ENCODE data around the gene OLA1. TPM values are rescaled to one million over a fixed set of nuclear protein-coding genes. Genes with fewer than 3 reads are reported as not detected.
A peak's percentile ranks its signal among the peaks of the same experiment; 100 is the strongest.

Gene OLA1
- total and polyA plus RNA-seq, 2 of the 13 experiments (the other 11 are each of a cell fraction or from before 2014, with no cell fraction given): 153 to 241 TPM

GRCh38 chr2:174233771-174234275 is 14.5 kb downstream of the OLA1 start (continued):
- TF ChIP-seq, protein P1, sequence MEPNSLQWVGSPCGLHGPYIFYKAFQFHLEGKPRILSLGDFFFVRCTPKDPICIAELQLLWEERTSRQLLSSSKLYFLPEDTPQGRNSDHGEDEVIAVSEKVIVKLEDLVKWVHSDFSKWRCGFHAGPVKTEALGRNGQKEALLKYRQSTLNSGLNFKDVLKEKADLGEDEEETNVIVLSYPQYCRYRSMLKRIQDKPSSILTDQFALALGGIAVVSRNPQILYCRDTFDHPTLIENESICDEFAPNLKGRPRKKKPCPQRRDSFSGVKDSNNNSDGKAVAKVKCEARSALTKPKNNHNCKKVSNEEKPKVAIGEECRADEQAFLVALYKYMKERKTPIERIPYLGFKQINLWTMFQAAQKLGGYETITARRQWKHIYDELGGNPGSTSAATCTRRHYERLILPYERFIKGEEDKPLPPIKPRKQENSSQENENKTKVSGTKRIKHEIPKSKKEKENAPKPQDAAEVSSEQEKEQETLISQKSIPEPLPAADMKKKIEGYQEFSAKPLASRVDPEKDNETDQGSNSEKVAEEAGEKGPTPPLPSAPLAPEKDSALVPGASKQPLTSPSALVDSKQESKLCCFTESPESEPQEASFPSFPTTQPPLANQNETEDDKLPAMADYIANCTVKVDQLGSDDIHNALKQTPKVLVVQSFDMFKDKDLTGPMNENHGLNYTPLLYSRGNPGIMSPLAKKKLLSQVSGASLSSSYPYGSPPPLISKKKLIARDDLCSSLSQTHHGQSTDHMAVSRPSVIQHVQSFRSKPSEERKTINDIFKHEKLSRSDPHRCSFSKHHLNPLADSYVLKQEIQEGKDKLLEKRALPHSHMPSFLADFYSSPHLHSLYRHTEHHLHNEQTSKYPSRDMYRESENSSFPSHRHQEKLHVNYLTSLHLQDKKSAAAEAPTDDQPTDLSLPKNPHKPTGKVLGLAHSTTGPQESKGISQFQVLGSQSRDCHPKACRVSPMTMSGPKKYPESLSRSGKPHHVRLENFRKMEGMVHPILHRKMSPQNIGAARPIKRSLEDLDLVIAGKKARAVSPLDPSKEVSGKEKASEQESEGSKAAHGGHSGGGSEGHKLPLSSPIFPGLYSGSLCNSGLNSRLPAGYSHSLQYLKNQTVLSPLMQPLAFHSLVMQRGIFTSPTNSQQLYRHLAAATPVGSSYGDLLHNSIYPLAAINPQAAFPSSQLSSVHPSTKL (CRISPR knock-in tag; IDR thresholded peaks at IDR 0.05): peak; percentile 89
- peak in 1 of 2 experiments; percentile 77; a peak in 1 of 4 replicates for TF ChIP-seq EP300 (IDR thresholded peaks at IDR 0.05; ENCODE audit: low read depth in 2 of 2, low read length in 2 of 2)
- no peak for TF ChIP-seq EP300 (CRISPR knock-in tag; IDR thresholded peaks at IDR 0.05; ENCODE audit: borderline replicate concordance)
- TF ChIP-seq FOXK2 (IDR thresholded peaks at IDR 0.05): peak; percentile 30; the same call in 1 of the 2 replicates
- peak; percentile 30; the same call in 1 of the 2 replicates for TF ChIP-seq SOX13 (IDR thresholded peaks at IDR 0.05)
- peak in 1 of 2 experiments; percentile 95; a peak in 2 of 4 replicates for TF ChIP-seq SOX13 (CRISPR knock-in tag; conservative IDR thresholded peaks at IDR 0.05 in 1 of 2, IDR thresholded peaks at IDR 0.05 in 1 of 2)
- peak; percentile 34; the same call in 1 of the 2 replicates for TF ChIP-seq HNF1A (IDR thresholded peaks at IDR 0.05; ENCODE audit: low read depth)
- TF ChIP-seq HNF1A (CRISPR knock-in tag; IDR thresholded peaks at IDR 0.05; ENCODE audit: borderline replicate concordance): no peak
- TF ChIP-seq NRL (CRISPR knock-in tag; IDR thresholded peaks at IDR 0.05; ENCODE audit: borderline replicate concordance): no peak
- TF ChIP-seq SSRP1 (CRISPR knock-in tag; IDR thresholded peaks at IDR 0.05): no peak
- TF ChIP-seq HNF4G (IDR thresholded peaks at IDR 0.05; ENCODE audit: borderline replicate concordance, low read depth, low read length): peak; percentile 75; the same call in 1 of the 2 replicates
- no peak for TF ChIP-seq HNF4G (CRISPR knock-in tag; IDR thresholded peaks at IDR 0.05; ENCODE audit: borderline replicate concordance, low read depth)
- TF ChIP-seq FOXA3 (CRISPR knock-in tag; IDR thresholded peaks at IDR 0.05): peak; percentile 76
- TF ChIP-seq ZNF652 (CRISPR knock-in tag; IDR thresholded peaks at IDR 0.05; ENCODE audit: borderline replicate concordance, low read depth): peak; percentile 97
- TF ChIP-seq HDAC2 (CRISPR knock-in tag; IDR thresholded peaks at IDR 0.05): peak; percentile 59; the same call in 1 of the 2 replicates
- TF ChIP-seq MXI1 (IDR thresholded peaks at IDR 0.05; ENCODE audit: borderline replicate concordance, low read depth, low read length): no peak
- no peak for TF ChIP-seq CSRNP2 (CRISPR knock-in tag; conservative IDR thresholded peaks at IDR 0.05; ENCODE audit: low read depth)
- TF ChIP-seq PCBP1 (IDR thresholded peaks at IDR 0.05; ENCODE audit: borderline replicate concordance, low read depth, low read length): no peak
- TF ChIP-seq GLMP (CRISPR knock-in tag; IDR thresholded peaks at IDR 0.05; ENCODE audit: borderline replicate concordance): no peak
- TF ChIP-seq GATAD2A (CRISPR knock-in tag; IDR thresholded peaks at IDR 0.05): peak; percentile 88

Measured in HepG2 (cell line).